ENCODE data around the gene MGMT.

MGMT gene

GRCh38 chr10:129641982-129642381 is 174.9 kb downstream of the MGMT start:
- H3K4me2 ChIP-seq (ENCODE audit: insufficient read depth, low read length): no peak overlapping the region
- no peak overlapping the region for H3K4me3 ChIP-seq (ENCODE audit: low read depth in 1 of 2, low read length in 2 of 2)
- H3K27me3 ChIP-seq (ENCODE audit: insufficient read depth, low read length, poor library complexity): no peaks in the 10 kb centered on the region
- no peaks in the 10 kb centered on the region for H3K9me3 ChIP-seq (ENCODE audit: insufficient read depth, low read length, severe bottlenecking)
- H3K79me2 ChIP-seq (ENCODE audit: insufficient read depth, low read length): peaks cover 2% of the 10 kb centered on the region; the same call in 1 of the 2 replicates
- DNase-seq: no peak
- H3K4me1 ChIP-seq (ENCODE audit: insufficient read depth, low read length): peaks cover 9% of the 10 kb centered on the region
- no peaks in the 10 kb centered on the region; the same call in 1 of the 2 replicates for H3K36me3 ChIP-seq (ENCODE audit: insufficient read depth, low read length)
- TF ChIP-seq CTCF (IDR thresholded peaks at IDR 0.05; ENCODE audit: borderline replicate concordance, extremely low read depth, low read length, poor library complexity, severe bottlenecking): no peak
- no peak for TF ChIP-seq EZH2 (IDR thresholded peaks at IDR 0.05; ENCODE audit: borderline replicate concordance, low read depth, low read length, severe bottlenecking)
- no peak overlapping the region for H2AFZ ChIP-seq (ENCODE audit: low read depth, low read length)
- no peak overlapping the region for H3K27ac ChIP-seq (ENCODE audit: low read length)
- no peak overlapping the region for H3K9ac ChIP-seq (ENCODE audit: low read depth, low read length)
- ATAC-seq (ENCODE audit: insufficient read depth, low read depth): no peak
- H4K20me1 ChIP-seq (ENCODE audit: insufficient read depth, low read length): peaks cover 2% of the 10 kb centered on the region; the same call in 1 of the 2 replicates

DNA sequence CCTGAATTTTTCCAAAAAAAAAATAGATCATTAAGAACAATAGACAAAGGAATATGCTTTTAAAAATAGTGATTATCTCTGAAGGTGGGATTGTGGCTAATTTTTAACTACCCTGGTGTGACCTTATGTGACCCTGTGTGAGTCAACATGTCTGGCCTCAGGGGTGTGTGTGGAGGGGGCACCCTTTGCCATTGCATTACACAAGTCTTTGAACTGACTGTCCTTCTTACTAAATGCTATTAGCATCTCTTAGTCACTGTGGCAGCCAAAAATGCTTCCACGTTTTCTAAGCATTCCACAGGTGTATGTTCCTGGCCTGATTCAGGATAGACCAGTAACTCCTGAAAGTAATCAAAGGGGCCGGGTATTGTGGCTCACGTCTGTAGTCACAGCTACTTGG is 175.4 kb downstream of the MGMT start:
- no peak for TF ChIP-seq CTCF (IDR thresholded peaks at IDR 0.05; ENCODE audit: borderline replicate concordance, extremely low read depth, low read length, poor library complexity, severe bottlenecking)
- no peak for TF ChIP-seq EZH2 (IDR thresholded peaks at IDR 0.05; ENCODE audit: borderline replicate concordance, low read depth, low read length, severe bottlenecking)
- H3K79me2 ChIP-seq (ENCODE audit: insufficient read depth, low read length): peaks cover 2% of the 10 kb centered on the region; the same call in 1 of the 2 replicates
- H3K4me3 ChIP-seq (ENCODE audit: low read depth in 1 of 2, low read length in 2 of 2): no peak overlapping the region
- H3K27me3 ChIP-seq (ENCODE audit: insufficient read depth, low read length, poor library complexity): no peaks in the 10 kb centered on the region
- no peak overlapping the region for H3K4me2 ChIP-seq (ENCODE audit: insufficient read depth, low read length)
- no peak overlapping the region for H3K9ac ChIP-seq (ENCODE audit: low read depth, low read length)
- ATAC-seq (ENCODE audit: insufficient read depth, low read depth) (no peak), DNase-seq (no peak)
- no peak overlapping the region for H3K27ac ChIP-seq (ENCODE audit: low read length)
- H2AFZ ChIP-seq (ENCODE audit: low read depth, low read length): no peak overlapping the region
- H3K36me3 ChIP-seq (ENCODE audit: insufficient read depth, low read length): no peaks in the 10 kb centered on the region; the same call in 1 of the 2 replicates
- H3K4me1 ChIP-seq (ENCODE audit: insufficient read depth, low read length): peaks cover 9% of the 10 kb centered on the region
- no peaks in the 10 kb centered on the region for H3K9me3 ChIP-seq (ENCODE audit: insufficient read depth, low read length, severe bottlenecking)
- peaks cover 2% of the 10 kb centered on the region; the same call in 1 of the 2 replicates for H4K20me1 ChIP-seq (ENCODE audit: insufficient read depth, low read length)

- Histone ChIP-seq H3K79me2 (ENCODE audit: insufficient read depth, low read length) (peaks cover 2% of the 10 kb centered on the region; the same call in 1 of the 2 replicates), H3K4me1 (ENCODE audit: insufficient read depth, low read length) (peaks cover 9% of the 10 kb centered on the region), H2AFZ (ENCODE audit: low read depth, low read length) (no peak overlapping the region), H4K20me1 (ENCODE audit: insufficient read depth, low read length) (peaks cover 2% of the 10 kb centered on the region; the same call in 1 of the 2 replicates), H3K9me3 (ENCODE audit: insufficient read depth, low read length, severe bottlenecking) (no peaks in the 10 kb centered on the region), H3K27me3 (ENCODE audit: insufficient read depth, low read length, poor library complexity) (no peaks in the 10 kb centered on the region), H3K27ac (ENCODE audit: low read length) (no peak overlapping the region), H3K4me3 (ENCODE audit: low read depth in 1 of 2, low read length in 2 of 2) (no peak overlapping the region), H3K9ac (ENCODE audit: low read depth, low read length) (no peak overlapping the region), H3K36me3 (ENCODE audit: insufficient read depth, low read length) (no peaks in the 10 kb centered on the region; the same call in 1 of the 2 replicates), H3K4me2 (ENCODE audit: insufficient read depth, low read length) (no peak overlapping the region)
- no peak for TF ChIP-seq EZH2 (IDR thresholded peaks at IDR 0.05; ENCODE audit: borderline replicate concordance, low read depth, low read length, severe bottlenecking)
- TF ChIP-seq CTCF (IDR thresholded peaks at IDR 0.05; ENCODE audit: borderline replicate concordance, extremely low read depth, low read length, poor library complexity, severe bottlenecking): no peak
- DNase-seq (no peak), ATAC-seq (ENCODE audit: insufficient read depth, low read depth) (no peak)
Measured at GRCh38 chr10:129643266-129643665, 176.2 kb downstream of the MGMT start.
